Upper lobe of right lung (tissue), 1 donor: ENCODE data around the gene FAM53A. TPM values are rescaled to one million over a fixed set of nuclear protein-coding genes. Genes with fewer than 3 reads are reported as not detected.
A peak's percentile ranks its signal among the peaks of the same experiment; 100 is the strongest.

Experiments used
- ATAC-seq: fragments of 200-7000 bp; cut with Tn5 transposase; one replicate; pipeline ENCODE4 v1.9.1; 2020; ENCODE audit warnings: mild to moderate bottlenecking, moderate library complexity
- DNase-seq: peaks from one replicate; pipeline ENCODE4 v3.0.0-alpha.2; 2020
- H3K27ac ChIP-seq: fragments of 200-600 bp; one replicate; pipeline ENCODE4 v1.8.0; 2022
- H3K27me3 ChIP-seq: fragments of 200-600 bp; one replicate; pipeline ENCODE4 v1.8.0; 2022; ENCODE audit warnings: mild to moderate bottlenecking
- H3K36me3 ChIP-seq: fragments of 200-600 bp; one replicate; pipeline ENCODE4 v1.8.0; 2022
- H3K4me1 ChIP-seq: fragments of 200-600 bp; one replicate; pipeline ENCODE4 v1.8.0; 2022
- H3K4me3 ChIP-seq: fragments of 200-600 bp; one replicate; pipeline ENCODE4 v1.8.0; 2022; ENCODE audit warnings: mild to moderate bottlenecking
- H3K9me3 ChIP-seq: fragments of 200-600 bp; one replicate; pipeline ENCODE4 v1.8.0; 2022
- CTCF ChIP-seq: fragments of 200-600 bp; IDR thresholded peaks from one replicate; pipeline ENCODE4 v1.8.0; 2022; ENCODE audit warnings: antibody characterized with exemption
- intact Hi-C: fragments of 100-400 bp; cut with DNase I; formaldehyde crosslinking; loops from one replicate; pipeline ENCODE4 v1.11.0; 2022
- total RNA-seq: library from RNA; stranded (reverse); fragmentation: NEBNext Ultra II Directional; extraction: Animal tissue kit (Norgen Biotek cat#: 25700); gene quantifications from one replicate; pipeline ENCODE4 v1.2.1, GENCODE V29; 2021
- donor health status: DM: no; HTN: yes; CAD: no; lungs with severe emphysema.

The FAM53A gene
- total RNA-seq, 1 donor from 2014 or later = 2.8 TPM

GRCh38 chr4:1691737-1692373, 7.7 kb upstream of the FAM53A start:
- H3K27ac ChIP-seq = no peak overlapping the region
- H3K4me1 ChIP-seq = no peaks in the 10 kb centered on the region
- DNase-seq = peak; percentile 28
- H3K9me3 ChIP-seq = no peaks in the 10 kb centered on the region
- intact Hi-C loops = loop anchor here (5.0 kb wide), 1 partner anchor 35 kb away; no protein-coding TSS in a partner anchor
- H3K4me3 ChIP-seq = no peak overlapping the region
- H3K27me3 ChIP-seq = no peaks in the 10 kb centered on the region
- ATAC-seq = no peak
- H3K36me3 ChIP-seq = peaks cover 65% of the 10 kb centered on the region
- TF ChIP-seq CTCF = no peak

- Histone ChIP-seq H3K4me1 (no peaks in the 10 kb centered on the region), H3K36me3 (peaks cover 54% of the 10 kb centered on the region), H3K27ac (no peak overlapping the region), H3K9me3 (no peaks in the 10 kb centered on the region), H3K27me3 (no peaks in the 10 kb centered on the region), H3K4me3 (no peak overlapping the region)
- DNase-seq = no peak
- no peak for TF ChIP-seq CTCF
- no peak for ATAC-seq
- intact Hi-C loops = loop anchor here (5.0 kb wide), 1 partner anchor 37 kb away; no protein-coding TSS in a partner anchor
Observed at GRCh38 chr4:1690698-1691097, 6.6 kb upstream of the FAM53A start.

GRCh38 chr4:1686440-1687036, 2.4 kb upstream of the FAM53A start:
- DNase-seq (peak; percentile 63), ATAC-seq (no peak)
- Histone ChIP-seq H3K27ac (no peak overlapping the region), H3K9me3 (no peaks in the 10 kb centered on the region), H3K4me1 (peaks cover 4% of the 10 kb centered on the region), H3K4me3 (no peak overlapping the region), H3K36me3 (peaks cover 15% of the 10 kb centered on the region), H3K27me3 (no peaks in the 10 kb centered on the region)
- intact Hi-C loops = no loop called here
- no peak for TF ChIP-seq CTCF

- Histone ChIP-seq H3K27ac (no peak overlapping the region), H3K27me3 (no peaks in the 10 kb centered on the region), H3K4me1 (peaks cover 4% of the 10 kb centered on the region), H3K4me3 (no peak overlapping the region), H3K9me3 (no peaks in the 10 kb centered on the region), H3K36me3 (peaks cover 5% of the 10 kb centered on the region)
- ATAC-seq = no peak
- peak; percentile 65 for DNase-seq
- no peak for TF ChIP-seq CTCF
- intact Hi-C loops = no loop called here
Observed at GRCh38 chr4:1685235-1686150, 1.4 kb upstream of the FAM53A start.

GRCh38 chr4:1684506-1685234, 557 bp upstream of the FAM53A start:
- peak overlapping the region; percentile 55 for H3K4me3 ChIP-seq
- H3K27ac ChIP-seq = peak overlapping the region; percentile 51
- H3K9me3 ChIP-seq = no peaks in the 10 kb centered on the region
- peaks cover 4% of the 10 kb centered on the region for H3K4me1 ChIP-seq
- TF ChIP-seq CTCF = no peak
- ATAC-seq (peak; percentile 1), DNase-seq (no peak)
- H3K36me3 ChIP-seq = no peaks in the 10 kb centered on the region
- H3K27me3 ChIP-seq = no peaks in the 10 kb centered on the region
- intact Hi-C loops = no loop called here
